VCaP (cell line): ENCODE results near the gene FBN2.

Experiments
- H3K27ac ChIP-seq: fragments of 450-650 bp; 2 replicates; pipeline ENCODE4 v1.5.1; 2017
- TF ChIP-seq, protein P1 (sequence below): fragments of 450-650 bp; conservative IDR thresholded peaks from 2 replicates; pipeline ENCODE4 v1.5.1; 2017; ENCODE audit warnings: mild to moderate bottlenecking, moderate library complexity

Gene FBN2

DNA sequence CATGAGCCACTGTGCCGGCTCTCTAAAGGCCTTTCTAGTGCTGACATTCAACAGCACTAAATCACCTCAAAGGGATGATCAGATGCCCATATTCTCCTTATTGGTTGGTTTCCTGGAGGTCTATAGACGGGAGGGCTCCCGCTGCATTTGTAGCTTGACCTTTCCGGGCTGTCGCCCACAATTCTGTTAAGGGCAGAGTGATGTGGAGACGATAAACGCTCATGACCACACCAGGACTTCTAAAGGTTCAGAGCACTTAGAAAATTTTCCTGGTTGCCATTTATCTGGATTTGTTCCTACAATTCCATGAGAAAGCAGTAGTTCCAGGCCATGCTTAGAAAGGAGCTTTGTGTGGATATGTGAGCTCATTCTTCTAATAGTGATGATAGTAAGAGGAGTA, 284.2 kb downstream of the FBN2 start:
- TF ChIP-seq, protein P1, sequence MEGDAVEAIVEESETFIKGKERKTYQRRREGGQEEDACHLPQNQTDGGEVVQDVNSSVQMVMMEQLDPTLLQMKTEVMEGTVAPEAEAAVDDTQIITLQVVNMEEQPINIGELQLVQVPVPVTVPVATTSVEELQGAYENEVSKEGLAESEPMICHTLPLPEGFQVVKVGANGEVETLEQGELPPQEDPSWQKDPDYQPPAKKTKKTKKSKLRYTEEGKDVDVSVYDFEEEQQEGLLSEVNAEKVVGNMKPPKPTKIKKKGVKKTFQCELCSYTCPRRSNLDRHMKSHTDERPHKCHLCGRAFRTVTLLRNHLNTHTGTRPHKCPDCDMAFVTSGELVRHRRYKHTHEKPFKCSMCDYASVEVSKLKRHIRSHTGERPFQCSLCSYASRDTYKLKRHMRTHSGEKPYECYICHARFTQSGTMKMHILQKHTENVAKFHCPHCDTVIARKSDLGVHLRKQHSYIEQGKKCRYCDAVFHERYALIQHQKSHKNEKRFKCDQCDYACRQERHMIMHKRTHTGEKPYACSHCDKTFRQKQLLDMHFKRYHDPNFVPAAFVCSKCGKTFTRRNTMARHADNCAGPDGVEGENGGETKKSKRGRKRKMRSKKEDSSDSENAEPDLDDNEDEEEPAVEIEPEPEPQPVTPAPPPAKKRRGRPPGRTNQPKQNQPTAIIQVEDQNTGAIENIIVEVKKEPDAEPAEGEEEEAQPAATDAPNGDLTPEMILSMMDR, result no peak
- no peak overlapping the region for H3K27ac ChIP-seq

DNA sequence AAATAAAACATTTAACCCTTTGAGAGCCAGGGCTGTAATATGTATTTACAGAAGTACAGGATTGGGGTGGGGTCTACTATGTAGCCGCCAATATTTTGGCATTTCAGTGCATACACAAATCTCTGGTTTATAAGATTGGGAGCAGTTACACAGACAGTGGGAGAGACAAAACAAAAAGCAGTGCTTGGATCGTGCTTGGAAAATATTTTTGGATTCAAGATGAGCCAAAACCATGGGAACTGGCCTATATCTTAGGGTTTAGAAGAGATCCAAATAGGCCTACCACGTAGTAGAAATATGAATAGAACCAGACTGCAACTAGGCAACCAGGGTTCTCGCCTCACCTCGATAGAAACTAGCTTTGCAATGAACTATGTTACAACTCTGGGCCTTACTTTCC, 284.9 kb downstream of the FBN2 start:
- H3K27ac ChIP-seq, result no peak overlapping the region
- TF ChIP-seq, protein P1, result no peak

DNA sequence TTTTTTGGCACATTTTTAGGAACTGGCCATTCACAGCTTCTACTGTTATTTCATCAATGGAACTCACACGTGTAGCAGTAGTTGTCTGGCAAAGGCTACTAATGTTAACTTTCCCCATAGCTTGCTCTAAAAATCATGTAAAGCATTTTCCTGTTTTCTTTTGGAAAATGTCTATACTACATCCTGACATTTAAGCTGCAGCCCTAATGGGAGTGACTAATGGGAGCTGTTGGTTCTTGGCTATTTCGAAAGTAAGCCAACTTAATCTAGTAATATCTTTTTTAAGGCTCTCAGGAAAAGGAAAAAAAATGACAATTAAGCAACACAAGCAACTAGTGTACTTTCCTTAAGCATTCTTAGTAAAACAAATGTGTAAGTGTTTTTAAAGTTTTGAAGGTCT, 285.3 kb downstream of the FBN2 start:
- TF ChIP-seq, protein P1, result no peak
- H3K27ac ChIP-seq, result no peak overlapping the region

DNA sequence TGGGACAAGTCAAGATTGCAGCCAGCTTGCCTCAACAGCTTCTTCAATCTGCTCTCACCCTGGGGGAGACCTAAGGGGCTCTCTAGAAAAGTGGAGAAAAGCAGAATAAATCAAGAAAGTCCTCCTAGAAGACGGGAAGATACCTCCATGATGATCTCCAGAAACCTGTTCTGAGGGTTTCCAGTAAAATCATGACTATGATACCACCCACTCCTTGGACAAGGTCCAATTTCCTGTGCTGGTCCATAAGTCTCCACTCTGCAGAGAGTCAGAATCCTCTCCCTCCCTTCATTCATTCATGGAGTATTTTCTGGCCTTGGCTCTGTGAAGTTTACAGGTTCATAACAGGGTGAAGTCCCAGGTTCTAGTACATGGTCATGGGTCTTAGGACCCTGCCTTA, 285.8 kb downstream of the FBN2 start:
- TF ChIP-seq, protein P1, result no peak
- H3K27ac ChIP-seq, result no peak overlapping the region

DNA sequence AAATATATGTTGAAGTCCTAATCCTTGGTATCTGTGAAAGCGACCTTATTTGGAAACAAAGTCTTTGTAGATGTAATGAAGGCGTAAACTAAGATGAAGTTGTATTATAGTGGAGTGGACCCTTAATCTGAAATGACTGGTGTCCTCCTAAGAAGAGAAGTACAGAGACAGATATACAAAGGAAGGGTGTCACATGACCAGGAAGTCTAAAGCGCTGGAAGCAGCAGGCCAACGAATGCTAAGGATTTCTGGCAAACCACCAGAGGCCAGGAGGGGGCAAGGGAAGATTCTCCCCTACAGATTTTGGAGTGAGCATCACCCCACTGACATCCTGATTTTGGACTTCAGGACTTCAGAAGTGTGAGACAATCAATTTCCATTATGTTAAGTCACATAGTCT, 292.1 kb downstream of the FBN2 start:
- no peak overlapping the region for H3K27ac ChIP-seq
- TF ChIP-seq, protein P1, result no peak

DNA sequence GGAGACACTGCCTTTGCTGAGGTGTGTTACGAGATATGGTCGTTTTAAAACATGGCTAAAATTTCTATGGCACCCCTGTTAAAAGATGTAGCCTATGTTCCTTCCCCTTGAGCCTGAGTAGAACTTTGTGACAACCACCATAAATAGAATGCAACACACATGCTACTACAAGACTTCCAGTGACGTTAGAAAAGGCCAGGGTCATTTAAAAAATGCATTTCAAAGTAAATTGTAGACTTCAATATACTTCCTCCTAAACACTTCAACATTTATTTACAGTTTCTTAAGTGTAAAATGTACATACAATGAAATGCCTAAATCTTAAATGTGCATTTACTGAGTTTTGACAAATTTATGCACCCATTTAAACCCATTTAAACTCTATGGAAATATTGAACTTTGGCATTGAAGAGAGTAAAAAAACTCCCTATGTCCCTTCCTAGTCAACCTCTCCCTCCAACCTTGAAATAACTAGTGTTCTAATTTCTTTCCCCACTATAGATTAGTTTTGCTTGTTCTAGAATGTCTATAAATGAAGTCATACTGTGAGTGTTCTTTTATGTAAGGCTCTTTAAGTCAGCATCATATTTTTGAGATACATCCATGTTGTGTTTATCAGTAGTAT, 294.0 kb downstream of the FBN2 start:
- no peak overlapping the region for H3K27ac ChIP-seq
- TF ChIP-seq, protein P1, result no peak

DNA sequence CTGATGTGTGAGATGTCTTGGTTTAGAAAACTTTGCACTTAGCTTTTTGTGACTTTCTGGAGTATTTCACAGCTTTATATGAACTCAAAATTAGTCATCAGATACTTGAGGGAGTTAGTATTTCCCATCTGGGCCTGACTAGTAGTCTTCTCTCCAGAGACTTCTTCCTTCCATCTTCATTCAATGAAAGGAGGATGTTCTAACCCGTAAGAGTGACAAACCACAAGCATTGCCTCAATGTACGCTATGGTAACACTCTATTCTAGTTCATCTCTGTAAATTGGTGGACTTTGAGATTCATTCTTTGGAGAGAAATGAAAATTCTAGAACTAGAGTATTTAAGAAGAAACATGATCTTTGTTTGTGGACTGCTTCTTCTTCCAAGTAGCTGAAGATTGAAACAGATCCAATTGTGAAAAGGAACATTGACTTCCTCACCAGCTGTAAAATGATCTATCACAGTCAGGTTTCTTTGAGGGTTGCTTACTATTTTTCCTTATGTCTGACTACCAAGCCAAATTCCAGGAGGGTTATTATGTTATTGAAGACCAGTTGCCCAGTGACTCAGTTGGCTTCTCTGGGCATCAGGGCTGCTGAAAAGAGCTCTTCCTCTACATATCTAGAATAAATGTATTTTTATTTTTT, 296.9 kb downstream of the FBN2 start:
- TF ChIP-seq, protein P1, result no peak
- H3K27ac ChIP-seq, result no peak overlapping the region
